ENCODE results near the gene SMARCB1. TPM values are rescaled to one million over a fixed set of nuclear protein-coding genes. Genes with fewer than 3 reads are reported as not detected.

Gene SMARCB1
- total RNA-seq, 1 donor from 2014 or later, result 147 TPM

DNA sequence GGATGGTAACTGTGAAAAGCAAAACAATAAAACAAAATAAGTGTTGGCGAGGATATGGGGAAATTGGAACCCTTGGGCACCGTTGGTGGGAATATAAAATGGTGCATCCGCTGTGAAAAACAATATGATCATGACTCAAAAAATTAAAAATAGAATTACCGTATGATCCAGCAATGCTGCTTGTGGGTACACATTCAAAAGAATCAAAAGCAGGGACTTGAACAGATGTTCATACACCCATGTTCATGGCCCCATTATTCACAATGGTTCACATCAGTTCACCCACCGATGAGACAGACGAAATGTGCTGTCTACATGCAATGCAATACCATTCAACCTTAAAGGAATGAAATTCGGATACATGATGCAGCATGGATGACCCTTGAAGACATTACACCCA, 53.3 kb downstream of the SMARCB1 start:
- Histone ChIP-seq H3K4me1 (peaks cover 33% of the 10 kb centered on the region), H3K4me3 (no peak overlapping the region), H3K9me3 (no peaks in the 10 kb centered on the region), H3K36me3 (peaks cover 0 to 4% of the 10 kb centered on the region in 2 donors), H3K27ac (no peak overlapping the region), H3K27me3 (no peaks in the 10 kb centered on the region)
- TF ChIP-seq POLR2AphosphoS5 (IDR thresholded peaks at IDR 0.05; ENCODE audit: insufficient read depth in 1 of 2, low read depth in 1 of 2), result no peak
- TF ChIP-seq, protein P1, sequence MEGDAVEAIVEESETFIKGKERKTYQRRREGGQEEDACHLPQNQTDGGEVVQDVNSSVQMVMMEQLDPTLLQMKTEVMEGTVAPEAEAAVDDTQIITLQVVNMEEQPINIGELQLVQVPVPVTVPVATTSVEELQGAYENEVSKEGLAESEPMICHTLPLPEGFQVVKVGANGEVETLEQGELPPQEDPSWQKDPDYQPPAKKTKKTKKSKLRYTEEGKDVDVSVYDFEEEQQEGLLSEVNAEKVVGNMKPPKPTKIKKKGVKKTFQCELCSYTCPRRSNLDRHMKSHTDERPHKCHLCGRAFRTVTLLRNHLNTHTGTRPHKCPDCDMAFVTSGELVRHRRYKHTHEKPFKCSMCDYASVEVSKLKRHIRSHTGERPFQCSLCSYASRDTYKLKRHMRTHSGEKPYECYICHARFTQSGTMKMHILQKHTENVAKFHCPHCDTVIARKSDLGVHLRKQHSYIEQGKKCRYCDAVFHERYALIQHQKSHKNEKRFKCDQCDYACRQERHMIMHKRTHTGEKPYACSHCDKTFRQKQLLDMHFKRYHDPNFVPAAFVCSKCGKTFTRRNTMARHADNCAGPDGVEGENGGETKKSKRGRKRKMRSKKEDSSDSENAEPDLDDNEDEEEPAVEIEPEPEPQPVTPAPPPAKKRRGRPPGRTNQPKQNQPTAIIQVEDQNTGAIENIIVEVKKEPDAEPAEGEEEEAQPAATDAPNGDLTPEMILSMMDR (IDR thresholded peaks at IDR 0.05), result no peak
- no peak for TF ChIP-seq POLR2A (IDR thresholded peaks at IDR 0.05)
- DNase-seq (ENCODE audit: extremely low spot score in 2 of 2), result no peak
- intact Hi-C loops (cut with DNase I), result loop anchor here (10.0 kb wide), 1 partner anchor 285 kb away; no protein-coding TSS in a partner anchor

DNA sequence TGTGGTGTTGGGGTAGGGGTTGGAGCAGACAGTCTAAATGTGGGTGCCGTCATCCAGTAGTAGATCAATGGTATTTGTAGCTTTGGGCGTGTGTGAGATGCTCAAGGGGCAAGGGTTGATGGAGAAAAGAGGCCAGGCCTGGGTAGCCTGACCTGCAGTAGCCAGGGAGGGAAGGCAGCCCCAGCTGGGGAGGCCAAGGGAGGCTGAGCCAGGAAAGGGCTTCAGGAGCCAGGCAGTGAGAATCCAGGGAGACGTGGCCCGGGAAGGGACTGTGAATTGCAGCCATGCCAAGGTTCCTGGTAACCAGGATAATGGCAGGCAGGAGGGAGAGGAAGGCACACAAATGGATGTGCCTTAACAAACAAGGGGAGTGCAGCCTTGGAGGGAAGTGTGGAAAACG, 54.5 kb downstream of the SMARCB1 start:
- no peaks in the 10 kb centered on the region for H3K9me3 ChIP-seq
- no peaks in the 10 kb centered on the region for H3K36me3 ChIP-seq
- no peak for TF ChIP-seq POLR2AphosphoS5 (IDR thresholded peaks at IDR 0.05; ENCODE audit: insufficient read depth in 1 of 2, low read depth in 1 of 2)
- TF ChIP-seq POLR2A (IDR thresholded peaks at IDR 0.05), result no peak
- TF ChIP-seq, protein P1 (IDR thresholded peaks at IDR 0.05), result no peak
- H3K27ac ChIP-seq, result no peak overlapping the region
- no peak overlapping the region for H3K4me3 ChIP-seq
- H3K27me3 ChIP-seq, result no peaks in the 10 kb centered on the region
- H3K4me1 ChIP-seq, result peaks cover 46% of the 10 kb centered on the region
- intact Hi-C loops (cut with DNase I), result loop anchor here (10.0 kb wide), 1 partner anchor 286 kb away; no protein-coding TSS in a partner anchor
- no peak for DNase-seq (ENCODE audit: extremely low spot score in 2 of 2)

DNA sequence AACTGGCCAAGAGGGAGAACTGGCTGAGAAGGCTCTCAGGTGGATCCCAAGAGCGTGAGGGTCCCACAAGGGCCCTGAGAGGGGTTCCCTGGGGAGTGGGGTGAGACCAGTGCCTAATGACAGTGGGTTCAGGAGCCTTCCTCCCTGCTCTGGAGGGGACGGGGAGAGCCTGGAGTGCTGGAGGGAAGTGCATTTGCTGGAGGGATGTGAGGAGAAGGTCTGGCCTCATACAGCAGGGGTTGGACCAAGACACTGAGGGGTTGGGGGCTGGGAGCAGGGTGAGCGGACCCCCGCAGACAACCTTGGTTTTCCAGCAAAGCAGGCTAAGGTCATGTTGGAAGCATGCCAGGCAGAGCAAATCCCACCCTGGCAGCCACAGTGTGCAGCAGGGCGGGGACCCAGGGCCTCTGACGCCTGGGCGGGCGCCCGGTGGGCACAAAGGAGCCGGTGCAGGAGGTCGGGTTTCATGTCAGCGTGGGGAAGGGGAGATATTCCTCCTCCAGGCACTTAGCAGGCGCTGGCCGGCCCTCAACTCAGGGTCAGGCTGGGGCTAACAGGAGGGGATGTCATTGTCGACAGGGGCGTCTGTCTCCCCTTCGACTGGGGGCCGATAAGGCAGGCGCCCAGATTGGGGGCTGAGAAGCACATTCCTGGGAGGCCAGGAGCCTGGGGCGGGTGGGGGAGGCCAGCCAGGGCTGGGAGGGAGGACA, 55.1 kb downstream of the SMARCB1 start:
- no peak for TF ChIP-seq POLR2A (IDR thresholded peaks at IDR 0.05)
- TF ChIP-seq POLR2AphosphoS5 (IDR thresholded peaks at IDR 0.05; ENCODE audit: insufficient read depth in 1 of 2, low read depth in 1 of 2), result no peak
- TF ChIP-seq, protein P1 (IDR thresholded peaks at IDR 0.05), result no peak
- H3K4me3 ChIP-seq, result no peak overlapping the region
- H3K9me3 ChIP-seq, result no peaks in the 10 kb centered on the region
- no peak for DNase-seq (ENCODE audit: extremely low spot score in 2 of 2)
- H3K4me1 ChIP-seq, result peaks cover 52% of the 10 kb centered on the region
- no peaks in the 10 kb centered on the region for H3K36me3 ChIP-seq
- no peak overlapping the region for H3K27ac ChIP-seq
- no peaks in the 10 kb centered on the region for H3K27me3 ChIP-seq
- intact Hi-C loops (cut with DNase I), result loop anchor here (10.0 kb wide), 1 partner anchor 287 kb away; no protein-coding TSS in a partner anchor

DNA sequence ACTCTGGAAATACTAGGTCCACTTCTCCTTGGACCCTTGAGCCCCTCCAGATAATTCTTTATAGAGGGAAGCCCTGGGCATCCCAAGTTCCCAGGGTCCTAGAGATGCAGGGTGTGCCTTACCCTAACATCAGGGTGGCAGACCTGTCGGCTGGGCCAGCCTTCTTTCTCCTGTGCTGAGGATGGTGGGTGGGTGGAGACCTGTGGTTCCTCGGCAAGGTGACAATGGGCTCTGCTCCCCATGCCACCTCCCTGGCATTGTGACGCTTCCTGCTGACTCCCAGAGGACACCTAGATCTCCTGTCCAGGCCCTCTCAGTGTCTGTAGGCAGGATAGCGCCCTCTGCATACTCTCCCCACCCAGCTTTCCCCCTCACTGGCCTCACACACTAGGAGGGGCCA, 55.8 kb downstream of the SMARCB1 start:
- no peak for DNase-seq (ENCODE audit: extremely low spot score in 2 of 2)
- Histone ChIP-seq H3K36me3 (no peaks in the 10 kb centered on the region), H3K4me1 (peaks cover 56% of the 10 kb centered on the region), H3K9me3 (no peaks in the 10 kb centered on the region), H3K27me3 (no peaks in the 10 kb centered on the region), H3K4me3 (no peak overlapping the region), H3K27ac (no peak overlapping the region)
- no peak for TF ChIP-seq POLR2AphosphoS5 (IDR thresholded peaks at IDR 0.05; ENCODE audit: insufficient read depth in 1 of 2, low read depth in 1 of 2)
- TF ChIP-seq, protein P1 (IDR thresholded peaks at IDR 0.05), result no peak
- TF ChIP-seq POLR2A (IDR thresholded peaks at IDR 0.05), result no peak
- intact Hi-C loops (cut with DNase I), result loop anchor here (10.0 kb wide), 1 partner anchor 288 kb away; no protein-coding TSS in a partner anchor

DNA sequence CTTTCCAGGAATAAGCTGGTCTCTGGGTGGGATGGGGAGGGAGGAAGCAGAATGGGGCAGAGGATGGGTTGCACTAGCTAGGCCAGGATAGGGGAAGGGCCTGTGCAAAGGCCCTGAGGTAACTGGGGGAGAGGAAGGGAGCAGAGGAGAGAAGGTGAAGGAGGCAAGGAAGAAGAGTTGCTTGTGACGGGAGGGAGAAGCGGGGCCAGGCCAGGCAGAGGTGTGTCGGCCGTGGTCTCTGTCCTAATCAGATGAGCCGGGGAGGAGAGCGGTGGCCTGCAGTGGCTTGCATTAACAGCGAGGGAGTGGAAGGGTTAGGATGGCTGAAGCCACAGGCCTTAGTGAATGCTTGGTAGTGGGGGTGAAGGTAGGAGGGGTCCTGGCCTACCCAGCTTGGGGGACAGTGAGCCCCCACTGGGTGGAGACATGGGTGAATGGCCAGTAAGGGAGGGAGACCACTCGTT, 58.0 kb downstream of the SMARCB1 start:
- intact Hi-C loops (cut with DNase I), result loop anchor here (5.0 to 10.0 kb wide), 2 partner anchors 77 to 290 kb away; partner anchors contain the start of gene CHCHD10
- DNase-seq (ENCODE audit: extremely low spot score in 2 of 2), result no peak

More for the DNA sequence above, 58.0 kb downstream of the SMARCB1 start:
- no peaks in the 10 kb centered on the region for H3K9me3 ChIP-seq
- peaks cover 46% of the 10 kb centered on the region for H3K4me1 ChIP-seq
- no peaks in the 10 kb centered on the region for H3K36me3 ChIP-seq
- no peak for TF ChIP-seq POLR2AphosphoS5 (IDR thresholded peaks at IDR 0.05; ENCODE audit: insufficient read depth in 1 of 2, low read depth in 1 of 2)
- TF ChIP-seq, protein P1 (IDR thresholded peaks at IDR 0.05), result no peak
- TF ChIP-seq POLR2A (IDR thresholded peaks at IDR 0.05), result no peak
- no peaks in the 10 kb centered on the region for H3K27me3 ChIP-seq
- H3K4me3 ChIP-seq, result no peak overlapping the region
- H3K27ac ChIP-seq, result peak overlapping the region; percentile 30
